Effector memory CD4-positive, alpha-beta T cell (primary cell): ENCODE measurements around the gene ETS2.
A peak's percentile ranks its signal among the peaks of the same experiment; 100 is the strongest.

Experiments used
- DNase-seq, 3 donors: peaks; one replicate each; pipeline ENCODE4 v3.0.0-alpha.2; 2020
- H3K27ac ChIP-seq: 2 replicates; pipeline ENCODE4 v1.7.0; 2013; ENCODE audit warnings: mild to moderate bottlenecking, low read length, moderate library complexity; ENCODE audit not compliant: insufficient read depth, poor library complexity, severe bottlenecking
- H3K27me3 ChIP-seq: replicated peaks from 2 replicates; pipeline ENCODE4 v1.7.0; 2013; ENCODE audit warnings: mild to moderate bottlenecking, low read length; ENCODE audit not compliant: insufficient read depth, control insufficient read depth, poor library complexity, severe bottlenecking
- H3K36me3 ChIP-seq: 2 replicates; pipeline ENCODE4 v1.7.0; 2013; ENCODE audit warnings: mild to moderate bottlenecking, low read length, moderate library complexity; ENCODE audit not compliant: control insufficient read depth, insufficient read depth
- H3K4me1 ChIP-seq: 2 replicates; pipeline ENCODE4 v1.7.0; 2013; ENCODE audit warnings: low read length, mild to moderate bottlenecking; ENCODE audit not compliant: control insufficient read depth, insufficient read depth, poor library complexity, severe bottlenecking
- H3K4me3 ChIP-seq: 2 replicates; pipeline ENCODE4 v1.7.0; 2013; ENCODE audit warnings: low read length, low read depth, mild to moderate bottlenecking; ENCODE audit not compliant: insufficient read depth, poor library complexity, severe bottlenecking
- H3K9me3 ChIP-seq: 2 replicates; pipeline ENCODE4 v1.7.0; 2013; ENCODE audit warnings: mild to moderate bottlenecking, low read length, moderate library complexity; ENCODE audit not compliant: control insufficient read depth

ETS2 gene

DNA sequence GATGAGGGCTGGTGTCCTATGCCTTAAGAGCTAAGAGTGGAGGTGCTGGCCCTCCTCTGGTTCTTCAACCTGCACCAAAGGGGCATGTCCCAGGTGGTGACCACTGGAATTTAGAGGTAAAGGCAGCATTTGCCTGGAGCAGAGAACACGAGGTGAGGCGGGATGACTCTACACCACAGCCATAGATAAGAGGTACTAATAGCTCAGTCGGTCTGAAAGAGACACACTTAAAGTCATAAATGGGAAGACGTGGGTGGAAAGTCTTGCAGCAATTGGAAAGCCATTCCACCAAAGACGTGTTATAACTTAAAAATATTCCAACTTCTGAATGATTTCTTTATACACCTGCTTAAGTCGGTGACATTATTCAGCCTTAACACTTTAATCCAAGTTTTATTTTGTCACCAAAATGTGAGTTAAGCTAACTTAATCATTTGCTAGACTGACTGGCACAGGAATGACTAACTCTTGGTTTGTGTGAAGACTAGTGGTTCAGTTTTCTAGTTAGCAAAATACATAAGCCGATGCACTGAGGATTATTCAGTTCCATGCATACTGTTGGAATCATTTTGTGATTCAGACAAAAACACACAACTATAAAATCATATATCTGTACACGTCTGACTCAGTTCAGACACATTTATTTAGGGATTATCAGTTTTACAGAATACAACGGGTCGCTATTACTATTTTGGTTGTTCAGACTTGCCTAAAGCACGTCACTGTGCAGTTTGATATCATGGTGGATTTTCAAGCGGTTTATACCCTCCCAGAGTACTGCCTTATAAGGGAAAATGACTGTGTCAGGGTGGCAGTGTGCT lies 4.6 kb upstream of the ETS2 start:
- Histone ChIP-seq H3K27me3 (no peaks in the 10 kb centered on the region), H3K4me3 (no peak overlapping the region), H3K9me3 (no peaks in the 10 kb centered on the region), H3K4me1 (peaks cover 9% of the 10 kb centered on the region), H3K27ac (no peak overlapping the region), H3K36me3 (no peaks in the 10 kb centered on the region)
- DNase-seq = no peak

DNA sequence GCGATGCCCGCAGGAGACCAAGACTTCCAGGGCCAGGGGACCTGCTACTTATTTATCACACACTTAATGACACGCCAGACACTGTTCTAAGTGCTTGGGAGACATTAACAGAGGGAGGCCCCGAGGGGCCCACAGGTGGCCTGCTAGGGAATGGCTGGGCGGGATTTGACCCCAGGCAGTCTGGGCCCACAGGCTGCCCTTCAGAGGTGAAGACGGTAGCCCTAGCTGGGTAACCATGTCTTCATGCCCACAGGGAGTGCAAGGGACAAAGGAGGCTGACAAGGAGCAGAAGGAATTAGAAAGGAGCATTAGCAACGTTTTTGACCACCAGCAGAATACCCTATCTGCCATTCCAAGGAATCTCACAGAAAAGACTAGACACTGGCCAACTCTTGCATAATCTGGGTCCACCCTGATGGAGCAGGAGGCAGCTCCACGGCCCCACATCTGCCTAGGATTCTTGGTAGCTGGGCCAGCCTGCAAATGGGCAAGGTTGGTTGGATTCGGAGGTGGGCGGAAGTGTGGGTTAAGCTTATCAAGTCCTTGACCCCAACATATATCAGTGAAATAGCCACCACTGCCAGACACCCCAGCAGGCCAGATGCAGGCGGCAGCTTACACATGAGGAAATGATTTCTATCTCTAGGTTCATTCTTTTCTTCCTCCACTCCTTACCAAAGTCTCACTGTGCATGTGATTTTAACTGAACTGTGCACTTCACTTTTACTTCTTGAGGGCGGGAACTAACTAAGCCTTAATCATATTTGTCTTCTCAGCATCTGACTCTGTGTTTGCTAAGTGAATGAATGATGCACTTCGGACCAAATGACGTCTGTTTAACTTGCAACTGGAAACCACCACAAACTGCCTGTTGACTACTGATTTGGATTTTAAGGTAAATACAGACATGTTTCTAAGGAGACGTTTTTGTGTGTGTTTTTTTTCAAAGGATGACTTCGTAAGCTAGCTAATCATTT lies 3.4 kb upstream of the ETS2 start:
- no peak for DNase-seq
- H3K4me1 ChIP-seq = peaks cover 17% of the 10 kb centered on the region
- no peak overlapping the region for H3K27ac ChIP-seq

DNA sequence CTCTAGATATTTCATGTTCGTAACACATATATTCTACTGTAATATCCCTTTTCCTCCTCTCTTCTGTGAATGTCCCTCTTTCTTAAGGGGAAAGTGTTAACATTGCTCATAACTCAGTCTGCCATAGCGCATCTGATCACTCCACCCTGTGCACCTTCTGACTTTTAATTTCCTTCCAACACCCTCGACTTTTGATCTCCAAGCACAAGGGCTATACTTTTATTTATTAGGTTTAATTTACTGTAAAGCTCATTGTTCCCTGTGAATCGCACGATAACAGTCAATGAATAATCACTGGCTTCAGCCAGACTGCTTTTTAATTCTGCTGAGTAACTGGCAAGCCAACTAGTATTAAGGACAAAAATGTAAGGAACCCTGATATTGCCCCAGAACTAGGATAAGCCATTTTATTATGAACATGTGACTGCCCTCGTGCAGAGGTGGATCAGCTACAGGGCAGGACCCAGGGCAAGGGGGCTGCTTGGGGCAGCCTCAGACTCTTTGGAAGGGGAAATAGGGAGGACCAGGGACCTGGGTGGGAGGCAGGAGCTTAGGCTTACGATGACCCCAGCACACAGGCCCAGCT lies 2.6 kb upstream of the ETS2 start:
- Histone ChIP-seq H3K4me3 (no peak overlapping the region), H3K27me3 (no peaks in the 10 kb centered on the region), H3K36me3 (no peaks in the 10 kb centered on the region), H3K9me3 (no peaks in the 10 kb centered on the region), H3K27ac (no peak overlapping the region), H3K4me1 (peaks cover 19% of the 10 kb centered on the region)
- no peak for DNase-seq

More for the DNA sequence above, 3.4 kb upstream of the ETS2 start:
- H3K36me3 ChIP-seq = no peaks in the 10 kb centered on the region
- no peak overlapping the region for H3K4me3 ChIP-seq
- no peaks in the 10 kb centered on the region for H3K27me3 ChIP-seq
- H3K9me3 ChIP-seq = no peaks in the 10 kb centered on the region

GRCh38 chr21:38804030-38804788 lies 1.5 kb upstream of the ETS2 start:
- Histone ChIP-seq H3K27ac (peak overlapping the region; percentile 66), H3K9me3 (no peaks in the 10 kb centered on the region), H3K36me3 (no peaks in the 10 kb centered on the region), H3K27me3 (no peaks in the 10 kb centered on the region), H3K4me3 (peak overlapping the region; percentile 91), H3K4me1 (peaks cover 19% of the 10 kb centered on the region)
- no peak for DNase-seq

GRCh38 chr21:38804789-38805327 lies 871 bp upstream of the ETS2 start:
- H3K4me3 ChIP-seq = peak overlapping the region; percentile 91
- DNase-seq = no peak
- peaks cover 19% of the 10 kb centered on the region for H3K4me1 ChIP-seq
- H3K9me3 ChIP-seq = no peaks in the 10 kb centered on the region
- H3K36me3 ChIP-seq = no peaks in the 10 kb centered on the region
- H3K27me3 ChIP-seq = no peaks in the 10 kb centered on the region
- H3K27ac ChIP-seq = peak overlapping the region; percentile 66

DNA sequence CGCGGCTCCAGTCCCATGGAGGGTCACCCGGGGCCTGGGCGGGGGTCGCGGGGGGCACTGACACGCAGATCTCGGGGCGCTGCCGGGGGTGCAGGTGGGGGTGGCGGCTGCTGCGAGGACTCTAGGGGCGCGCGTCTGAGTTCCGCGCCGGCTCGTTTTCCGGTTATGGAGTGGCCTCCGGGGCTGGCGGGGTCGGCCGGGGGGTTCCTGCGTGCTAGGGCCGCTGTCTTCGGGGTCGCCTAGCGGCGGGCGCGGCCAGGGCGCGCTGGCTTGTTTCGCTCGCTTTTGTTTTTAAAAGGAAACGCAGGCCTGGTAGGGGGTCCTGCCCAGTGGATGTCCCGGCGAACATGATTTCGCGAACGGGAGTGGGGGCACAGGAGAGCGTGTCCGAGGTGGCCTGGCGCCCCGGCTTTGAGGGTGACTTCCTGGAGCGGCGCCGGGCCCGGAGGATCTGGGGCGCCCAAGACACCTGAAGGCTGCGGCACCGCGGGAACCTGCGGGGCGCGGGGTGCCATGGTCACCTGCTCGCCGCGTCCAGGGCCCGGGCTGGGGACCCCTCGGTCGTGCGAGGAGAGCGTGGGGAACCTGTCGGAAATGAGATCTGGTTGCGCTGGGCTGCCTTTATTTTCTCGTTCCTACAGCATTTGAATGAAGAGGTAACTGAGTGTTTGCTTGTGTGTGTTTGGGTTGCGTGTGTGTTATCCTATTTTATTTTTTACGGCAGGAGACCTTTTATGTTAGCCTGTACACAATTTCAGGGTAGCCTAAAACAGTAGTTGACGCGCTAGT lies 618 bp downstream of the ETS2 start:
- H3K4me1 ChIP-seq = peaks cover 19% of the 10 kb centered on the region

DNA sequence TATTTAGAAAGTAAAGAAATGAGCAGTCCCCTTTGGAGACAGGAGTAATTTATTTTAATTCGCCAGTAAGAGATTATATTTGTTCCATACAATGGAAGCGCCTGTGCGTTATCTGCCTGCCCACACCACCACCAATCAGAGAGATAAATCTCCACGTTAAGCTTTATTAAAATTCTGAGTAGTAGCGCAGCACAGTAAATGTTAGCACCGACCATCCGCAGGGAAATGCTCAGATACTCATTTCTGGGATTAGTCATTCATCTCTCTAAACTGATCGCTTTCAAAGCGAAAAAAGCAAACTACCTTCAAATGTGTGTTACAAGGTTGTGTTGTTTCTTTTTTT lies 1.2 kb downstream of the ETS2 start:
- peaks cover 19% of the 10 kb centered on the region for H3K4me1 ChIP-seq
- no peaks in the 10 kb centered on the region for H3K9me3 ChIP-seq
- DNase-seq = no peak
- H3K27me3 ChIP-seq = no peaks in the 10 kb centered on the region
- no peaks in the 10 kb centered on the region for H3K36me3 ChIP-seq
- peak overlapping the region; percentile 66 for H3K27ac ChIP-seq
- H3K4me3 ChIP-seq = peak overlapping the region; percentile 91

More for the DNA sequence above, 618 bp downstream of the ETS2 start:
- Histone ChIP-seq H3K36me3 (no peaks in the 10 kb centered on the region), H3K4me3 (peak overlapping the region; percentile 91), H3K9me3 (no peaks in the 10 kb centered on the region), H3K27ac (peak overlapping the region; percentile 66), H3K27me3 (no peaks in the 10 kb centered on the region)
- DNase-seq = peak in 2 of 3 donors; percentile 6 to 7

DNA sequence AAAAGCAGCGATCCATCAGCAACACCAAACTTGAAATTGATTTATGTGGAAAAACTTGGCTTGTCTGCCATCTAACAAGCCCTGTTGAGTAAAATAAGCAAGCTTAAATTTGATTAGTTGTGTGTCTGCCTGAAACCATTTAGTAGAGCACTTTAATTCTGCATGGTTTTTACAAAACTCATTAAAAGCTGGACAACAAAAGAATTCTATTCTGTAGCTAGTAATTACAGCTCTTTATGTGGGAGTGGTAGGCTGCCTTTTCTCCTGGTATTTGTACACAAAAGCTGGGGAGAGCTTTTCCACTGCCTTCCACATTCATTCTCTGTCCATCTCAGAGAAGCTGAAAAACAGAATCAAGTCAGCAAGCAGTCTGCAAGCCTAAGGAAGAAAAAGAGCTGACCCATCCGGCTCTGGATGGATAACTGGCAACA lies 1.7 kb downstream of the ETS2 start:
- no peak for DNase-seq
- Histone ChIP-seq H3K4me1 (peaks cover 19% of the 10 kb centered on the region), H3K9me3 (no peaks in the 10 kb centered on the region), H3K4me3 (no peak overlapping the region), H3K36me3 (no peaks in the 10 kb centered on the region), H3K27me3 (no peaks in the 10 kb centered on the region), H3K27ac (no peak overlapping the region)

- H3K4me3 ChIP-seq = no peak overlapping the region
- no peak overlapping the region for H3K27ac ChIP-seq
- no peaks in the 10 kb centered on the region for H3K27me3 ChIP-seq
- no peaks in the 10 kb centered on the region for H3K9me3 ChIP-seq
- H3K36me3 ChIP-seq = peaks cover 2% of the 10 kb centered on the region
- H3K4me1 ChIP-seq = peaks cover 19% of the 10 kb centered on the region
- DNase-seq = no peak
These were observed 2.3 kb downstream of the ETS2 start for GRCh38 chr21:38807986-38808385.
